Left renal pelvis (tissue), 4 donors: ENCODE measurements around the gene CPNE6. TPM values are rescaled to one million over a fixed set of nuclear protein-coding genes. Genes with fewer than 3 reads are reported as not detected.
A peak's percentile ranks its signal among the peaks of the same experiment; 100 is the strongest.

Experiments used
- DNase-seq, 4 donors: peaks; one replicate each; pipeline ENCODE4 v3.0.0-alpha.2; 2013; ENCODE audit warnings: low read depth in 4 of 4, low spot score in 3 of 4
- polyA plus RNA-seq, 4 donors: library from polyadenylated mRNA; unstranded; fragments of 120-200 nt; gene quantifications; one replicate each; pipeline ENCODE4 v1.2.1, GENCODE V29; 2013; ENCODE audit not compliant: insufficient read length in 4 of 4

The CPNE6 gene
- polyA plus RNA-seq, 4 donors: not detected

- DNase-seq: no peak
Measured at GRCh38 chr14:24054324-24054641, 17.1 kb upstream of the CPNE6 start.

- DNase-seq: no peak
Measured at GRCh38 chr14:24054646-24055045, 16.7 kb upstream of the CPNE6 start.

- DNase-seq: no peak
Measured at GRCh38 chr14:24055971-24056799, 15.2 kb upstream of the CPNE6 start.

- DNase-seq: no peak
Measured at GRCh38 chr14:24056800-24057184, 14.6 kb upstream of the CPNE6 start.

GRCh38 chr14:24057271-24057670 lies 14.1 kb upstream of the CPNE6 start:
- DNase-seq: no peak

GRCh38 chr14:24057867-24058259 lies 13.5 kb upstream of the CPNE6 start:
- no peak for DNase-seq

- peak in 2 of 4 donors; percentile 61 to 80 for DNase-seq
Measured at GRCh38 chr14:24058260-24058950, 13.0 kb upstream of the CPNE6 start.

- no peak for DNase-seq
Measured at GRCh38 chr14:24058951-24059475, 12.3 kb upstream of the CPNE6 start.

- no peak for DNase-seq
Measured at GRCh38 chr14:24059841-24060388, 11.4 kb upstream of the CPNE6 start.

GRCh38 chr14:24060443-24060842 lies 10.9 kb upstream of the CPNE6 start:
- DNase-seq: no peak

GRCh38 chr14:24060984-24061913 lies 10.1 kb upstream of the CPNE6 start:
- no peak for DNase-seq

- DNase-seq: no peak
Measured at GRCh38 chr14:24062216-24062980, 9.0 kb upstream of the CPNE6 start.

- DNase-seq: no peak
Measured at GRCh38 chr14:24063263-24063836, 8.0 kb upstream of the CPNE6 start.

GRCh38 chr14:24064091-24064795 lies 7.1 kb upstream of the CPNE6 start:
- no peak for DNase-seq

- no peak for DNase-seq
Measured at GRCh38 chr14:24064856-24065255, 6.5 kb upstream of the CPNE6 start.

- DNase-seq: no peak
Measured at GRCh38 chr14:24065408-24065807, 6.0 kb upstream of the CPNE6 start.

- DNase-seq: no peak
Measured at GRCh38 chr14:24066496-24067132, 4.7 kb upstream of the CPNE6 start.
